ENCODE measurements around the gene EEF1A1.

DNA sequence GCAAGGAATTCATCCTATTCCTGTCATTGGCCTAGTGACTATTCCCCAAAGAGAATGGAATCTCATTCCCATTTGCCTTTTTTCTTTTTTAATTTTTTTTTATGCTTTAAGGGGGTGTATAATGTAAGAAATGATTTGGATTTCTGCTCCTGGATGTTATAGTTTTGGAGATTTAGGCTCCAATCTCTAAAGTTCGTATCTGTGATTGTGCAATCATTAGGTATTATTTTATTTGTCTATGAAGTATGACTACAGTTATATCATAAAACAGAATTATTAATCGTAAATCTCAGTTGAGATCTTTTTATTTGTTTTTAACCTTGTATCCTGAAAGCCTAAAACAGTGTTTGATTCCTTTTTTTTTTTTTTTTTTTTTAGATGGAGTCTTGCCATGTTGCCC lies 41.7 kb upstream of the EEF1A1 start:
- TF ChIP-seq, protein P1, sequence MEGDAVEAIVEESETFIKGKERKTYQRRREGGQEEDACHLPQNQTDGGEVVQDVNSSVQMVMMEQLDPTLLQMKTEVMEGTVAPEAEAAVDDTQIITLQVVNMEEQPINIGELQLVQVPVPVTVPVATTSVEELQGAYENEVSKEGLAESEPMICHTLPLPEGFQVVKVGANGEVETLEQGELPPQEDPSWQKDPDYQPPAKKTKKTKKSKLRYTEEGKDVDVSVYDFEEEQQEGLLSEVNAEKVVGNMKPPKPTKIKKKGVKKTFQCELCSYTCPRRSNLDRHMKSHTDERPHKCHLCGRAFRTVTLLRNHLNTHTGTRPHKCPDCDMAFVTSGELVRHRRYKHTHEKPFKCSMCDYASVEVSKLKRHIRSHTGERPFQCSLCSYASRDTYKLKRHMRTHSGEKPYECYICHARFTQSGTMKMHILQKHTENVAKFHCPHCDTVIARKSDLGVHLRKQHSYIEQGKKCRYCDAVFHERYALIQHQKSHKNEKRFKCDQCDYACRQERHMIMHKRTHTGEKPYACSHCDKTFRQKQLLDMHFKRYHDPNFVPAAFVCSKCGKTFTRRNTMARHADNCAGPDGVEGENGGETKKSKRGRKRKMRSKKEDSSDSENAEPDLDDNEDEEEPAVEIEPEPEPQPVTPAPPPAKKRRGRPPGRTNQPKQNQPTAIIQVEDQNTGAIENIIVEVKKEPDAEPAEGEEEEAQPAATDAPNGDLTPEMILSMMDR (IDR thresholded peaks at IDR 0.05): no peak
- TF ChIP-seq EP300 (IDR thresholded peaks at IDR 0.05) (no peak), POLR2A (IDR thresholded peaks at IDR 0.05) (no peak)

Data from ovary (tissue), 3 donors.